H1 (cell line): Measurements from ENCODE around the gene MCF2L. TPM values are rescaled to one million over a fixed set of nuclear protein-coding genes. Genes with fewer than 3 reads are reported as not detected.

Source experiments
- CTCF ChIA-PET: fragments of 300-600 bp; sonication (Branson Sonifier 250); formaldehyde crosslinking; loops from one replicate; lab custom pipeline; 2021; ENCODE audit not compliant: partially characterized antibody; lab: Charles Lee
- POLR2A ChIA-PET: fragments of 300-600 bp; sonication (Branson Sonifier 250); formaldehyde crosslinking; loops from one replicate; lab custom pipeline; 2021; ENCODE audit warnings: inconsistent platforms; ENCODE audit not compliant: partially characterized antibody; lab: Charles Lee
- DNase-seq, 2 experiments: peaks; one replicate each; pipeline versions ENCODE4 v3.0.0 to v3.0.0-alpha.2; 2010 to 2022; ENCODE audit warnings: low spot score in 2 of 2, low read depth in 1 of 2, mixed read lengths in 1 of 2
- FAIRE-seq: peaks from 2 replicates; lab custom pipeline; 2011; peaks lifted over from hg19 to GRCh38; lab: Jason Lieb, UNC
- H2AFZ ChIP-seq: 2 replicates; pipeline ENCODE4 v1.8.1; 2012; ENCODE audit warnings: low read length, inconsistent platforms
- H2AK5ac ChIP-seq: 2 replicates; pipeline ENCODE4 v1.6.1; 2013; ENCODE audit warnings: low read depth, low read length
- H2BK120ac ChIP-seq: replicated peaks from 2 replicates; pipeline ENCODE3; 2013; ENCODE audit warnings: low read depth, low read length, inconsistent platforms
- H2BK12ac ChIP-seq: 2 replicates; pipeline ENCODE4 v1.6.1; 2013; ENCODE audit warnings: low read depth, low read length
- H2BK15ac ChIP-seq: 2 replicates; pipeline ENCODE4 v1.6.1; 2013; ENCODE audit warnings: low read length
- H2BK20ac ChIP-seq: 2 replicates; pipeline ENCODE4 v1.6.1; 2013; ENCODE audit warnings: low read length
- H2BK5ac ChIP-seq: 2 replicates; pipeline ENCODE4 v1.6.1; 2013; ENCODE audit warnings: low read depth, low read length
- H3K14ac ChIP-seq: 2 replicates; pipeline ENCODE4 v1.6.1; 2013; ENCODE audit warnings: inconsistent platforms; ENCODE audit not compliant: insufficient read length
- H3K18ac ChIP-seq: 2 replicates; pipeline ENCODE4 v1.6.1; 2013; ENCODE audit warnings: low read length; ENCODE audit errors: extremely low read depth
- H3K23ac ChIP-seq: 2 replicates; pipeline ENCODE4 v1.6.1; 2013; ENCODE audit warnings: inconsistent platforms; ENCODE audit not compliant: insufficient read length
- H3K23me2 ChIP-seq: 2 replicates; pipeline ENCODE4 v1.6.1; 2013; ENCODE audit warnings: low read depth, low read length
- H3K27ac ChIP-seq: 2 replicates; pipeline ENCODE4 v1.6.1; 2011; ENCODE audit warnings: low read depth, low read length, inconsistent platforms
- H3K27me3 ChIP-seq, 4 experiments: replicated peaks in 1 of 4; 1 replicate in 1 of 4; 2 replicates in 3 of 4; pipeline versions ENCODE4 v1.6.1 to v1.8.1; 2011 to 2013; ENCODE audit warnings: low read length in 3 of 4, mild to moderate bottlenecking in 3 of 4, inconsistent platforms in 2 of 4, mixed read lengths in 2 of 4, moderate library complexity in 1 of 4; ENCODE audit not compliant: control insufficient read depth in 3 of 4, insufficient read depth in 3 of 4; ENCODE audit errors: extremely low read depth in 1 of 4
- H3K36me3 ChIP-seq, 4 experiments: 2 replicates each; pipeline versions ENCODE4 v1.6.1 to v1.8.1; 2011 to 2013; ENCODE audit warnings: mild to moderate bottlenecking in 4 of 4, low read length in 3 of 4, moderate library complexity in 2 of 4, control low read depth in 1 of 4, inconsistent platforms in 1 of 4; ENCODE audit not compliant: insufficient read depth in 4 of 4, control insufficient read depth in 2 of 4
- H3K4ac ChIP-seq: replicated peaks from 2 replicates; pipeline ENCODE3; 2013; ENCODE audit warnings: low read length, low read depth, mixed read lengths, inconsistent platforms; ENCODE audit not compliant: insufficient read length
- H3K4me1 ChIP-seq, 4 experiments: replicated peaks in 1 of 4; 1 replicate in 1 of 4; 2 replicates in 3 of 4; pipeline versions ENCODE4 v1.6.1 to v1.8.1; 2011 to 2013; ENCODE audit warnings: low read length in 3 of 4, inconsistent platforms in 2 of 4, mixed read lengths in 1 of 4; ENCODE audit not compliant: insufficient read depth in 4 of 4, control insufficient read depth in 3 of 4
- H3K4me2 ChIP-seq, 2 experiments: 2 replicates each; pipeline versions ENCODE4 v1.6.1 to v1.8.1; 2011 to 2013; ENCODE audit warnings: low read depth in 2 of 2, low read length in 2 of 2, control low read depth in 1 of 2, inconsistent platforms in 1 of 2, mild to moderate bottlenecking in 1 of 2; ENCODE audit not compliant: insufficient read depth in 1 of 2
- H3K4me3 ChIP-seq, 4 experiments: fragments of 200-600, 300-600 bp in 1 of 4; sonication (generic), shearing (Covaris generic), sonication (Bioruptor Twin) in 1 of 4; 2 replicates each; pipeline versions ENCODE4 v1.5.1 to v1.8.1; 2011 to 2016; ENCODE audit warnings: low read length in 4 of 4, low read depth in 3 of 4, control low read depth in 2 of 4, inconsistent platforms in 2 of 4, mild to moderate bottlenecking in 2 of 4, mixed read lengths in 1 of 4, moderate library complexity in 1 of 4; ENCODE audit not compliant: insufficient read depth in 2 of 4; ENCODE audit errors: extremely low read depth in 1 of 4
- H3K56ac ChIP-seq: replicated peaks from 2 replicates; pipeline ENCODE3; 2013; ENCODE audit warnings: low read depth, mild to moderate bottlenecking, mixed read lengths, low read length, inconsistent platforms; ENCODE audit not compliant: insufficient read length
- H3K79me1 ChIP-seq: 2 replicates; pipeline ENCODE4 v1.6.1; 2013; ENCODE audit warnings: low read depth, low read length, control low read depth
- H3K79me2 ChIP-seq, 2 experiments: 2 replicates each; pipeline versions ENCODE4 v1.6.1 to v1.8.1; 2012 to 2013; ENCODE audit warnings: low read length in 2 of 2, mild to moderate bottlenecking in 2 of 2, inconsistent platforms in 1 of 2; ENCODE audit not compliant: insufficient read depth in 2 of 2, control insufficient read depth in 1 of 2
- H3K9ac ChIP-seq, 4 experiments: replicated peaks in 1 of 4; 1 replicate in 1 of 4; 2 replicates in 3 of 4; pipeline versions ENCODE4 v1.6.1 to v1.8.1; 2011 to 2013; ENCODE audit warnings: low read depth in 3 of 4, low read length in 3 of 4, control low read depth in 2 of 4, mild to moderate bottlenecking in 2 of 4, moderate library complexity in 2 of 4, inconsistent platforms in 1 of 4; ENCODE audit errors: extremely low read depth in 1 of 4
- H3K9me3 ChIP-seq, 2 experiments: 2 replicates each; pipeline versions ENCODE4 v1.6.1 to v1.8.1; 2012 to 2013; ENCODE audit warnings: mild to moderate bottlenecking in 2 of 2, moderate library complexity in 2 of 2, control low read depth in 1 of 2, inconsistent platforms in 1 of 2, low read depth in 1 of 2, low read length in 1 of 2, mixed read lengths in 1 of 2; ENCODE audit not compliant: insufficient read depth in 2 of 2
- H4K20me1 ChIP-seq, 2 experiments: replicated peaks in 1 of 2; 2 replicates each; pipeline versions ENCODE3 to v1.8.1; 2011 to 2013; ENCODE audit warnings: inconsistent platforms in 2 of 2, low read length in 2 of 2, mild to moderate bottlenecking in 1 of 2; ENCODE audit not compliant: insufficient read depth in 2 of 2, control insufficient read depth in 1 of 2
- H4K5ac ChIP-seq: 2 replicates; pipeline ENCODE4 v1.6.1; 2013; ENCODE audit warnings: low read length, low read depth, mixed read lengths, inconsistent platforms; ENCODE audit not compliant: insufficient read length
- H4K8ac ChIP-seq: 2 replicates; pipeline ENCODE4 v1.8.0; 2013; ENCODE audit warnings: mild to moderate bottlenecking, moderate library complexity, low read length, inconsistent platforms; ENCODE audit not compliant: insufficient read depth; ENCODE audit errors: extremely low read depth
- H4K91ac ChIP-seq: replicated peaks from 2 replicates; pipeline ENCODE3; 2013; ENCODE audit warnings: low read length, mixed read lengths, inconsistent platforms; ENCODE audit not compliant: insufficient read length
- RBBP5 ChIP-seq: IDR thresholded peaks from 2 replicates; pipeline ENCODE4 v1.7.1; 2012; ENCODE audit warnings: low read depth, mild to moderate bottlenecking, inconsistent platforms, low read length, moderate library complexity, borderline replicate concordance
- SAP30 ChIP-seq: fragments of 300-600 bp; sonication (generic); IDR thresholded peaks from 2 replicates; pipeline ENCODE4 v1.7.1; 2012; ENCODE audit warnings: low read length, moderate library complexity, mild to moderate bottlenecking, inconsistent platforms; ENCODE audit not compliant: insufficient read depth, insufficient replicate concordance
- WGBS, 2 experiments: shearing (Covaris generic) in 1 of 2; methylation state at CpG; one replicate each; pipeline versions ENCODE4 v1.1.6 to v1.1.7; 2013 to 2015; ENCODE audit warnings: low lambda C conversion rate in 2 of 2, mixed read lengths in 2 of 2, inconsistent platforms in 1 of 2, low coverage in 1 of 2, missing lambda C conversion rate in 1 of 2; ENCODE audit not compliant: insufficient replicate concordance in 2 of 2, insufficient coverage in 1 of 2, insufficient read length in 1 of 2; ENCODE audit errors: extremely low coverage in 1 of 2, missing lambda C conversion rate in 1 of 2; 5-methylcytosine and 5-hydroxymethylcytosine counted together
- polyA plus RNA-seq, 7 experiments: library from polyadenylated mRNA; depleted of rRNA in 3 of 7; stranded (reverse) in 5 of 7; unstranded in 2 of 7; fragments of >200 nt in 5 of 7; fragments of 200-250 nt in 2 of 7; gene quantifications; 1 replicate in 5 of 7; 2 replicates in 1 of 7; 4 replicates in 1 of 7; pipeline versions ENCODE4 v1.2.1 to v1.2.3, GENCODE V29; 2011 to 2013; ENCODE audit warnings: missing spikeins in 2 of 7, mixed read lengths in 2 of 7
- total RNA-seq: library from RNA; stranded (reverse); fragmentation: NEBNext Ultra II Directional; extraction: Animal tissue kit (Norgen Biotek cat#: 25700); gene quantifications from 2 replicates; pipeline ENCODE4 v1.2.1, GENCODE V29; 2021
- TF ChIP-seq, protein P1 (sequence below), 3 experiments: IDR thresholded peaks; 1 replicate in 2 of 3; 2 replicates in 1 of 3; pipeline versions ENCODE4 v1.5.1 to v1.6.1; 2011; ENCODE audit warnings: low read length in 3 of 3, mild to moderate bottlenecking in 3 of 3, inconsistent platforms in 2 of 3, low read depth in 1 of 3, moderate library complexity in 1 of 3; ENCODE audit not compliant: insufficient read depth in 1 of 3; ENCODE audit errors: control extremely low read depth in 1 of 3

MCF2L gene
- total and polyA plus RNA-seq, 2 of the 8 experiments (the other 6 are each of a cell fraction or from before 2014, with no cell fraction given) = 10.1 to 24.4 TPM

DNA sequence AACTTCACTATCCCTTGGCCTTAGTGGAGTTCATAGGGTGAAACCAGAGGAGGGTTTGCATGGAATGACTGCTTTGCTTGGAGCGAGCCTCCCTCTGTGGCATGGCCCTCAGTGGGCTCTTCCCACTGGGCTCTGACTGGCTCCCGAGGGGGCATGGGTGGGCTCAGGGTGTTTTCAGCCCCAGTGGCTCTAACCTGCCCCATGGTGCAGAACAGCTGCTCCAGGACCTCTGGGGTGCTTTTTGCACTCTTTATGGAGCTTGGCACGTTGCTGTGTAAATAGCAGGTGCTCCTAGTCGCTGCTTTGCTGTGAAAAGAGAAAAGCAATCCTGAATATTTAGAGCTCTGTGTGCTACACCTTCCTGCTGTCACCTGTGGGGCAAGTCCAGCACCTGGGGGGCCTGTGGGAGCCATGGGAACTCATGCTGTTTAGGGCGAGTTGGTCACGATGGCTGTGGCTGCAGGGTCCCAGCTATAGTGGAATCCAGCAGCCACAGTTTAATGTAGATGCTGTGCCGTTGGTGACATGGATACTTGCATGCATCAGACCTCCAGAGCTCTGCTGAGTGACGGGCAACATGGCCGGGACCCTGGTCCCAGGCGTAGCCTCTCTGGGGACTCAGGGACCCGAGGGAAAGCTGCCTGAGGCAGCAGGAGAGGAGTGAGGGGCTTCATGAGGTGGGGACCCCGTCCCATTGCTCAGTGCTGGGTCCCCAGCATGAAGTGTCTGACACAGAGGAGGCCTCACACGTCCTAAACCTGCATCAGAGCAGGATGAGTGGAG, 14.3 kb upstream of the MCF2L start:
- H2BK120ac ChIP-seq = no peak overlapping the region
- CTCF ChIA-PET = interaction anchor here (1.1 to 4.2 kb wide), 5 partner anchors 10 to 75 kb away, joined by 3 to 28 read pairs (median 4); no protein-coding TSS in a partner anchor
- FAIRE-seq (no peak), DNase-seq (no peak)
- H3K79me1 ChIP-seq = no peaks in the 10 kb centered on the region
- no peaks in the 10 kb centered on the region for H3K9me3 ChIP-seq
- H3K27ac ChIP-seq = no peak overlapping the region
- H2BK12ac ChIP-seq = no peak overlapping the region
- 80% methylated on average over 13 of the region's 13 CpGs; no CpG with 5 or more reads in 1 of the 2 experiments for WGBS, 2 experiments
- H4K8ac ChIP-seq = no peak overlapping the region
- no peak overlapping the region for H4K91ac ChIP-seq
- no peak overlapping the region for H3K56ac ChIP-seq
- H3K27me3 ChIP-seq = no peaks in the 10 kb centered on the region
- no peak overlapping the region for H2BK15ac ChIP-seq
- H3K23ac ChIP-seq = no peak overlapping the region
- no peak overlapping the region for H3K18ac ChIP-seq
- H3K4me2 ChIP-seq = no peak overlapping the region
- H4K20me1 ChIP-seq = peaks cover 2 to 3% of the 10 kb centered on the region in 2 experiments
- H2BK5ac ChIP-seq = no peak overlapping the region
- H3K4me1 ChIP-seq = peaks cover 3 to 19% (median 10%) of the 10 kb centered on the region in 4 experiments
- H2AK5ac ChIP-seq = no peak overlapping the region
- no peaks in the 10 kb centered on the region for H3K36me3 ChIP-seq
- H4K5ac ChIP-seq = no peak overlapping the region
- POLR2A ChIA-PET = interaction anchor here (0.6 to 1.8 kb wide), 4 partner anchors 11 to 100 kb away, joined by 3 to 4 read pairs (median 3); no protein-coding TSS in a partner anchor
- H3K4me3 ChIP-seq = no peak overlapping the region
- no peaks in the 10 kb centered on the region; a peak in 1 of 4 replicates for H3K79me2 ChIP-seq
- no peaks in the 10 kb centered on the region for H3K23me2 ChIP-seq
- no peak overlapping the region for H3K9ac ChIP-seq
- no peak overlapping the region for H2BK20ac ChIP-seq
- H3K14ac ChIP-seq = no peak overlapping the region
- TF ChIP-seq, protein P1, sequence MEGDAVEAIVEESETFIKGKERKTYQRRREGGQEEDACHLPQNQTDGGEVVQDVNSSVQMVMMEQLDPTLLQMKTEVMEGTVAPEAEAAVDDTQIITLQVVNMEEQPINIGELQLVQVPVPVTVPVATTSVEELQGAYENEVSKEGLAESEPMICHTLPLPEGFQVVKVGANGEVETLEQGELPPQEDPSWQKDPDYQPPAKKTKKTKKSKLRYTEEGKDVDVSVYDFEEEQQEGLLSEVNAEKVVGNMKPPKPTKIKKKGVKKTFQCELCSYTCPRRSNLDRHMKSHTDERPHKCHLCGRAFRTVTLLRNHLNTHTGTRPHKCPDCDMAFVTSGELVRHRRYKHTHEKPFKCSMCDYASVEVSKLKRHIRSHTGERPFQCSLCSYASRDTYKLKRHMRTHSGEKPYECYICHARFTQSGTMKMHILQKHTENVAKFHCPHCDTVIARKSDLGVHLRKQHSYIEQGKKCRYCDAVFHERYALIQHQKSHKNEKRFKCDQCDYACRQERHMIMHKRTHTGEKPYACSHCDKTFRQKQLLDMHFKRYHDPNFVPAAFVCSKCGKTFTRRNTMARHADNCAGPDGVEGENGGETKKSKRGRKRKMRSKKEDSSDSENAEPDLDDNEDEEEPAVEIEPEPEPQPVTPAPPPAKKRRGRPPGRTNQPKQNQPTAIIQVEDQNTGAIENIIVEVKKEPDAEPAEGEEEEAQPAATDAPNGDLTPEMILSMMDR (IDR thresholded peaks at IDR 0.05; ENCODE audit: control extremely low read depth in 1 of 3, insufficient read depth in 1 of 3, low read depth in 1 of 3, low read length in 3 of 3) = no peak
- no peak for TF ChIP-seq RBBP5
- no peak for TF ChIP-seq SAP30
- no peak overlapping the region for H3K4ac ChIP-seq
- no peak overlapping the region for H2AFZ ChIP-seq
